GM23248 (cell line): ENCODE results near the gene CFTR.

Experiments
- EZH2 ChIP-seq: fragments of 200-600 bp; sonication (generic); IDR thresholded peaks from 2 replicates; pipeline ENCODE4 v1.6.1; 2018; ENCODE audit warnings: antibody characterized with exemption, mild to moderate bottlenecking; ENCODE audit not compliant: insufficient read depth, poor library complexity, severe bottlenecking
- EZH2phosphoT487 ChIP-seq: fragments of 200-600 bp; sonication (generic); IDR thresholded peaks from 2 replicates; pipeline ENCODE4 v1.6.1; 2018; ENCODE audit warnings: antibody characterized with exemption, moderate library complexity, mild to moderate bottlenecking, low read depth; ENCODE audit not compliant: insufficient read depth

DNA sequence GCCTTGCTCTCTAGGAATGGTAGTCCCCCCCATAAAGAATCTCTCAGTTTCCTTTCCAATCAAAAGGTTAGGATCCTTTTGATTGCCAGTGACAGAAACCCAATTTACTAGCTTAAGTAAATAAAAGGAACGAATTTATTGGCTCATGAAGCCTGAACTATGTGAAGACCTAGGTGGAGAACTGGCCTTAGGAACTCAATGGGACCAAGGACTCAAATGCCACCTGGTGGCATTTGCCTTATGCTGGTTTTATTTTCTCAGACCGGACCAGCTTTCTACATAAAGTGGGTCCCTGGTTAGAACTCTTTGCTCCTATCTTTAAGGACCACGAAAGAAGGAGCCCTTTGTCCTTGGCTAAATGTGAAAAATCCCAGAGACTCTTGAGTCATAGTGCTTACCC is 25.4 kb downstream of the CFTR start:
- TF ChIP-seq EZH2phosphoT487 = no peak
- no peak for TF ChIP-seq EZH2
